Astrocyte of the spinal cord (primary cell): Measurements from ENCODE around the gene SLC25A26.
"Not testable (repeated sequence)": the region's sequence is repeated elsewhere in the genome, so short reads cannot be mapped to it uniquely, and the experiment has no call there.

ENCODE experiments used
- DNase-seq: peaks from one replicate; pipeline ENCODE4 v3.0.0; 2011; ENCODE audit warnings: low read depth, low spot score
- H3K4me3 ChIP-seq: 2 replicates; pipeline ENCODE4 v1.5.1; 2011; ENCODE audit warnings: low read depth, mild to moderate bottlenecking, low read length, moderate library complexity
- in situ Hi-C: cut with HindIII; loops from 2 replicates; pipeline ENCODE4 v1.10.0; 2017; ENCODE audit warnings: low sequenced_read_pairs
- TF ChIP-seq, protein P1 (sequence below): IDR thresholded peaks from 2 replicates; pipeline ENCODE4 v1.5.1; 2012; ENCODE audit warnings: low read depth, mild to moderate bottlenecking, low read length, inconsistent platforms

Gene SLC25A26

DNA sequence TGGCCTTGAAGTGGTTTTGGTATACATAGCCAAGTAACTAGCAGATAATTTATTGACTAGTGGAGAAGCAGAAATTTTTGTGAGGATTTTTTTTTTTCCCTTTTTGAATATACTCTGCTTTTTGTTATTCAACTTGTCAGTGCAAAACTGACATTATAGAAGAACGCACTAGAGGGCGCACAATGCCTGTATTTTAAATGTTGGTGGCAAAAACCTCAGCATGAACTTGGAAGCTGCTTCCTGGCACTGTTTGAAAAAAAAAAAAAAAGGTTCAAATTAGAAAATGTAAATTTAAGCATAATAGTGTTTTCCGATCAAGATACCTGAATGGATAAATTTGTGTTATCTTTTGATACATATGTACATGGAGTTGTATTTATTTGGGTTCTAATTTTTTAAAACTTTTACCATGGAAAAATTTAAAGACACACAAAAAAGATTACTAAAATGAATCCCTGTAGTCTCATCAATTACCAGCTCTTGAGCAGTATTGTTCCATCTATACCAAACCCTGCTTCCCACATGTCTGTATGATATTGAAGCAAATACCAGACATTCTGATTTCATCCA lies 56.0 kb downstream of the SLC25A26 start:
- TF ChIP-seq, protein P1, sequence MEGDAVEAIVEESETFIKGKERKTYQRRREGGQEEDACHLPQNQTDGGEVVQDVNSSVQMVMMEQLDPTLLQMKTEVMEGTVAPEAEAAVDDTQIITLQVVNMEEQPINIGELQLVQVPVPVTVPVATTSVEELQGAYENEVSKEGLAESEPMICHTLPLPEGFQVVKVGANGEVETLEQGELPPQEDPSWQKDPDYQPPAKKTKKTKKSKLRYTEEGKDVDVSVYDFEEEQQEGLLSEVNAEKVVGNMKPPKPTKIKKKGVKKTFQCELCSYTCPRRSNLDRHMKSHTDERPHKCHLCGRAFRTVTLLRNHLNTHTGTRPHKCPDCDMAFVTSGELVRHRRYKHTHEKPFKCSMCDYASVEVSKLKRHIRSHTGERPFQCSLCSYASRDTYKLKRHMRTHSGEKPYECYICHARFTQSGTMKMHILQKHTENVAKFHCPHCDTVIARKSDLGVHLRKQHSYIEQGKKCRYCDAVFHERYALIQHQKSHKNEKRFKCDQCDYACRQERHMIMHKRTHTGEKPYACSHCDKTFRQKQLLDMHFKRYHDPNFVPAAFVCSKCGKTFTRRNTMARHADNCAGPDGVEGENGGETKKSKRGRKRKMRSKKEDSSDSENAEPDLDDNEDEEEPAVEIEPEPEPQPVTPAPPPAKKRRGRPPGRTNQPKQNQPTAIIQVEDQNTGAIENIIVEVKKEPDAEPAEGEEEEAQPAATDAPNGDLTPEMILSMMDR = peak; percentile 53
- no peak overlapping the region for H3K4me3 ChIP-seq
- in situ Hi-C loops = no loop called here
- DNase-seq = peak; percentile 87

DNA sequence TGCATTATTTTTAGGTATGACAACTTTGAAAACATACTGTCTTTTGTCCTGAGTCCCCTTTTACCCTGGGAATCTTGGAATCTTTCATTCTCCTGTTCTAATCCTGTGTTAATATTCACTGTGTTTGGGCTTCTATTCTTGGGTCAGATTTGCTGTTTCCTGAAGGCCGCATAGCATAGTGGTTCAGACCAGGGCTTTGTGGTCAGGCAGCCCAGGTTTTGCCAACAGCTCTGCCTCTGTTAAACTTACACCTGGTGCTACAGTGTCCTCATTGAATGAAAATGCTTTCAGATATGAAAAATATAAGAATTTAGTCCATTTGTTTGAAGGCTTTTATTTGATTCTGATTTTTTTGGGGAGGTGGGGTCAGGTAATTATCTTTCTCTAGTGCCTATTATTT lies 58.4 kb downstream of the SLC25A26 start:
- TF ChIP-seq, protein P1 = no peak
- no peak for DNase-seq
- in situ Hi-C loops = no loop called here
- no peak overlapping the region for H3K4me3 ChIP-seq

DNA sequence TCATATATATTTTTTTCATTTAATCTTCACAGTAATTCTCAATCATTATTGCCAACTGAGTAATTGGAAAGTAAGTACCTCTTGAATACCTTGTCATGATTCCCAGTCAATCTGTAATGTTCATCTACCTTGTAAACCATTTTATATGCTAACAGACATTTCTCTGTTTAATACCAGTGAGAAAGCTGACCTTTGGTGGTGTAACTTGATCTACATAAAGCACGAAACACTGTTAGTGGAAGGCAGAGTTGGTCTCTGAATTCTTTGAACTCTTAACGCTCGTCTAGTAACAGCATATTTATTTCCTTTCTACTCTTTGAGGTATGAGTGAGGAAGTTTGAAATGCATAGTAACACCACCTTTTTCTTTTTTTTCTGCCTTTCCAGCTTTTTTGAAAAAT lies 59.5 kb downstream of the SLC25A26 start:
- TF ChIP-seq, protein P1 = no peak
- in situ Hi-C loops = no loop called here
- no peak overlapping the region for H3K4me3 ChIP-seq
- DNase-seq = peak; percentile 53

DNA sequence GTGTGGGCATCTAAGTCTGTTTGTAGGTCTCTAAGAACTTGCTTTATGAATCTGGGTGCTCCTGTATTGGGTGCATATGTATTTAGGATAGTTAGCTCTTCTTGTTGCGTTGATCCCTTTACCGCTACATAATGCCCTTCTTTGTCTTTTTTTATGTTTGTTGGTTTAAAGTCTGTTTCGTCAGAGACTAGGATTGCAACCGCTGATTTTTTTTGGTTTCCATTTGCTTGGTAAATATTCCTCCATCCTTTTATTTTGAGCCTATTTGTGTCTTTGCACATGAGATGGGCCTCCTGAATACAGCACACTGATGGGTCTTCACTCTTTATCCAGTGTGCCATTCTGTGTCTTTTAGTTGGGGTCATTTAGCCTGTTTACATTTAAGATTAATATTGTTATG lies 71.1 kb downstream of the SLC25A26 start:
- DNase-seq, in situ Hi-C loops: not testable (repeated sequence)

DNA sequence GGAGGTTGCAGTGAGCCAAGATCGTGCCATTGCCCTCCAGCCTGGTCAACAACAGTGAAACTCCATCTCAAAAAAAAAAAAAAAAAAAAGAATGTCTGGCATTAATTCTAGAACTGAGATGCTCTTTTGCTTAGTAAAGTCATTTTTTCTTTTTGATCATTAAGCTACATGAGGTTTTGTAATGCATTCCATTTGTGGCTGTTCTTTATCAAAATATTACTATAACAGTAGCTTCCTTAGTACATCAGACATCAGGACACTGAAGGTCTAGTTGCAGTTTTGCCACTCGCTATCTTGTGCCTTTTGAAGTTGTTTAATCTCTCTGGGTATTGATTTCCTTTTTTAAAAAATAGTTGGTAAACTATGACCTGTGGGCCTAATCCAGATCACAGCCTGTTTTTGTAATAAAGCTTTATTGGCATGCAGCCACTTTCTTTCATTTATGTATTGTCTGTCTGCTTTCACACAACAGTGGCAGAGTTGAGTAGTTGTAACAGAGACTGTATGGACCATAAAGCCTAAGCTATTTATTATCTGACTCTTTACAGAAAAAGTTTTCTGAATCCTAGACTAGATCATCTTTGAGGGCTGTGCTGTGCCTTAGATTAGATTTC lies 76.6 kb downstream of the SLC25A26 start:
- no peak overlapping the region for H3K4me3 ChIP-seq
- TF ChIP-seq, protein P1 = no peak
- peak; percentile 29 for DNase-seq
- in situ Hi-C loops = no loop called here

More for the DNA sequence above, 71.1 kb downstream of the SLC25A26 start:
- not testable (repeated sequence) for H3K4me3 ChIP-seq

DNA sequence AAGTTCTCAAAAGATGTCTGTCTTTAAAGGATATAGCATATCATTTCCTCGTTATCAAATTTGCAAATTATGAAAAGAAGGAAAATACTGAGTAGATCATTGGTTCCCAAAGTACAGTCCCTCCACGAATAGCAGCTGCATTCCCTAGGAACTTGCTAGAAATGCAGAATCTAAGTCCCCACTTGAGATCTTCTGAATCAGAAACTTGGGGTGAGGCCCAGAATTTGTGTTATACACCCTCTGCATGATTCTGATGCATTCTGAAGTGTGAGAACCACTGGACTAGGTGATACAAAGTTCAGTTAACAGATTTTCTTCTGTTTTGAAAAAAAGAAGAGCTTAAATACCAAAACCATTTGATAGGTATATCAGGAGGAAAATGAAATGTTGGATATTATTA lies 77.1 kb downstream of the SLC25A26 start:
- no peak overlapping the region for H3K4me3 ChIP-seq
- DNase-seq = peak; percentile 80
- in situ Hi-C loops = no loop called here
- TF ChIP-seq, protein P1 = no peak

DNA sequence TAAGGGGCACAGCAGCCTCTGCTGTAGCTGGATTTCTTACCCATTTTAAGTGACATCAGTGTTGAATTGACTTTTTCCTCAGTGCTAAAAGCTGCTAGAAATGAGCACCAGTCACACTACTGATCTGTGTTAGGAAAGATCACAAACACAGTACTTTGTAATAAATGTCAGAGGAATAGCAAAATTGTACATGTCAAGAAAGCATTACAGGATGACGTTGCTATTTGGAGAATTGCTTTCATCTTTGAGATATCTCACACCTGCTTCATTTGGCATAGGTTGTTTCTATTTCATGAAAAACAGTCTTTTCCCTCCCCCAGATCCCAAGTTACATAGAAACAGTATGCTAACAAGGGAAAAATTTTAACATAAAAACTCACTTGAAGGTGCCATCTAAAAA lies 77.8 kb downstream of the SLC25A26 start:
- no peak overlapping the region for H3K4me3 ChIP-seq
- TF ChIP-seq, protein P1 = no peak
- DNase-seq = no peak
- in situ Hi-C loops = no loop called here

DNA sequence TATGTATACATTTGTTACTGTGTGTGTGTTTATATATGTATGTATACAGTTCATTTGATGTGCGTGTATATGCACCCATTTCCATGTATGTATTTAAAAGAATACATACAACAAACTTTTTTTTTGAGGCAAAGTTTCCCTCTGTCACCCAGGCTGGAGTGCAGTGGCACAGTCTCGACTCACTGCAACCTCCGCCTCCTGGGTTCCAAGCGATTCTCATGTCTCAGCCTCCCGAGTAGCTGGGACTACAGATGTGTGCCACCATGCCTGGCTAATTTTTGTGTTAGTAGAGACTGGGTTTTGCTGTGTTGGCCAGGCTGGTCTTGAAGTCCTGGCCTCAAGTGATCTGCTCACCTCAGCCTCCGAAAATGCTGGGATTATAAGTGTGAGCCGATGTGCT lies 78.3 kb downstream of the SLC25A26 start:
- H3K4me3 ChIP-seq, in situ Hi-C loops, DNase-seq: not testable (repeated sequence)
